Measurements from ENCODE around the gene SEC31B. TPM values are rescaled to one million over a fixed set of nuclear protein-coding genes. Genes with fewer than 3 reads are reported as not detected.

The SEC31B gene
- total and polyA plus RNA-seq, 12 donors: 2.8 to 85.1 (median 8.3) TPM

DNA sequence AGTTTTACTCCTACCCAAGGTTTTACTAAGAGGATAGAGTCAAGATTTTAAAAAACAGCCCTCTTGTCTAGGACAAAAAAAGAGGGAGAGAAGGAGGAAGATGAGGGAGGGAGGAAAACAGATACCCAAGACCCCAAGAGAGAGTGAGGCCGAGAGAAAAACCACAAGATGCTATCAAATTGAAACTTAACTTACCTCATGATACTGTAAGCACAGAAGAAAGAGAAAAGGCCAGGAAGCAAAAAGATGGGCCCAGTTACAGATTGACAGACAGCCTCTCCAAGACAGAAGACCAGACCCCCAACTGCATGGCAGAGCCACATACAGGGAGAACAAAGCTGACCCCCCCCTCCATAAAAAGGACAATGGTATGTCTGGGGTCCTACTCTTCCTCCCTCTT lies 11.4 kb downstream of the SEC31B start:
- Histone ChIP-seq H3K36me3 (replicated peaks in 1 of 2) (peaks cover 0 to 6% of the 10 kb centered on the region in 2 donors), H3K27me3 (no peaks in the 10 kb centered on the region), H3K27ac (no peak overlapping the region), H3K9me3 (replicated peaks in 1 of 3) (no peaks in the 10 kb centered on the region), H3K4me3 (no peak overlapping the region), H3K4me1 (replicated peaks in 1 of 2) (peaks cover 0 to 6% of the 10 kb centered on the region in 2 donors)
- intact Hi-C loops (cut with DNase I): loop anchor here in 1 of 2 donors (5.0 kb wide), 1 partner anchor 71 kb away; no protein-coding TSS in a partner anchor
- 56 to 62% (median 59%) methylated on average over 1 of the region's 1 CpG for WGBS, 4 donors
- TF ChIP-seq, protein P1, sequence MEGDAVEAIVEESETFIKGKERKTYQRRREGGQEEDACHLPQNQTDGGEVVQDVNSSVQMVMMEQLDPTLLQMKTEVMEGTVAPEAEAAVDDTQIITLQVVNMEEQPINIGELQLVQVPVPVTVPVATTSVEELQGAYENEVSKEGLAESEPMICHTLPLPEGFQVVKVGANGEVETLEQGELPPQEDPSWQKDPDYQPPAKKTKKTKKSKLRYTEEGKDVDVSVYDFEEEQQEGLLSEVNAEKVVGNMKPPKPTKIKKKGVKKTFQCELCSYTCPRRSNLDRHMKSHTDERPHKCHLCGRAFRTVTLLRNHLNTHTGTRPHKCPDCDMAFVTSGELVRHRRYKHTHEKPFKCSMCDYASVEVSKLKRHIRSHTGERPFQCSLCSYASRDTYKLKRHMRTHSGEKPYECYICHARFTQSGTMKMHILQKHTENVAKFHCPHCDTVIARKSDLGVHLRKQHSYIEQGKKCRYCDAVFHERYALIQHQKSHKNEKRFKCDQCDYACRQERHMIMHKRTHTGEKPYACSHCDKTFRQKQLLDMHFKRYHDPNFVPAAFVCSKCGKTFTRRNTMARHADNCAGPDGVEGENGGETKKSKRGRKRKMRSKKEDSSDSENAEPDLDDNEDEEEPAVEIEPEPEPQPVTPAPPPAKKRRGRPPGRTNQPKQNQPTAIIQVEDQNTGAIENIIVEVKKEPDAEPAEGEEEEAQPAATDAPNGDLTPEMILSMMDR (IDR thresholded peaks at IDR 0.05): no peak
- no peak for TF ChIP-seq POLR2A (IDR thresholded peaks at IDR 0.05)
- DNase-seq: no peak

- H3K4me3 ChIP-seq: no peak overlapping the region
- H3K9me3 ChIP-seq (replicated peaks in 1 of 3): no peaks in the 10 kb centered on the region
- TF ChIP-seq POLR2A (IDR thresholded peaks at IDR 0.05): no peak
- TF ChIP-seq, protein P1 (IDR thresholded peaks at IDR 0.05): no peak
- 90 to 98% (median 96%) methylated on average over 5 of the region's 5 CpGs for WGBS, 4 donors
- no peak for DNase-seq
- H3K36me3 ChIP-seq (replicated peaks in 1 of 2): peaks cover 0 to 10% of the 10 kb centered on the region in 2 donors
- no peaks in the 10 kb centered on the region for H3K27me3 ChIP-seq
- intact Hi-C loops (cut with DNase I): loop anchor here in 1 of 2 donors (5.0 kb wide), 1 partner anchor 70 kb away; no protein-coding TSS in a partner anchor
- H3K27ac ChIP-seq: no peak overlapping the region
- peaks cover 0 to 6% of the 10 kb centered on the region in 2 donors for H3K4me1 ChIP-seq (replicated peaks in 1 of 2)
Measured at GRCh38 chr10:100507357-100507732, 12.3 kb downstream of the SEC31B start.

- 71 to 81% (median 76%) methylated on average over 5 of the region's 5 CpGs for WGBS, 4 donors
- TF ChIP-seq POLR2A (IDR thresholded peaks at IDR 0.05): no peak
- TF ChIP-seq, protein P1 (IDR thresholded peaks at IDR 0.05): no peak
- intact Hi-C loops (cut with DNase I): loop anchor here in 1 of 2 donors (5.0 kb wide), 1 partner anchor 69 kb away; no protein-coding TSS in a partner anchor
- H3K36me3 ChIP-seq (replicated peaks in 1 of 2): peaks cover 0 to 11% of the 10 kb centered on the region in 2 donors
- no peak overlapping the region for H3K4me3 ChIP-seq
- DNase-seq: peak in 3 of 7 donors; percentile 20 to 42 (median 27)
- H3K9me3 ChIP-seq (replicated peaks in 1 of 3): no peaks in the 10 kb centered on the region
- H3K4me1 ChIP-seq (replicated peaks in 1 of 2): peaks cover 0 to 6% of the 10 kb centered on the region in 2 donors
- no peak overlapping the region for H3K27ac ChIP-seq
- H3K27me3 ChIP-seq: no peaks in the 10 kb centered on the region
Measured at GRCh38 chr10:100506596-100507356, 12.9 kb downstream of the SEC31B start.

DNA sequence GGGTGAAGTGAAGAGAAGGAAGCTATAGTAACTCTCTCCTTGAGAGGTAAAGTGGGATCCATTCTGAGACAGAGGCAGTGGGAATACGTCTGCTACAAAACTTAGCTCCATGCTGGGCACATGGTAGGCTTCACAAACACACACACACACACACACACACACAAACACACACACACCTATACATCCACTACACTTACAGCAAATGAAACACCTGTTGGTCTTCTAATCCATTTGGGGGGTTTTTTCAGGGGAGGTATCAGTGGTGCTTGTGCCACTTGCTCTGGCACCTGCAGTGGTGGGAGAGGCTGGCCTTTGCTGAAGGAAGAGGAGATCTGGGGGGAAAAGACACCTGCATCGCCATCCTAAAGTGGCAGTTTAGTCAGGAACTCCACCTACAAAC lies 14.5 kb downstream of the SEC31B start:
- Histone ChIP-seq H3K27me3 (no peaks in the 10 kb centered on the region), H3K4me3 (no peak overlapping the region), H3K27ac (no peak overlapping the region), H3K9me3 (replicated peaks in 1 of 3) (no peaks in the 10 kb centered on the region), H3K4me1 (replicated peaks in 1 of 2) (peaks cover 0 to 6% of the 10 kb centered on the region in 2 donors), H3K36me3 (replicated peaks in 1 of 2) (peaks cover 0 to 9% of the 10 kb centered on the region in 2 donors)
- 97 to 100% (median 99%) methylated on average over 2 of the region's 2 CpGs for WGBS, 4 donors
- intact Hi-C loops (cut with DNase I): loop anchor here in 1 of 2 donors (5.0 kb wide), 1 partner anchor 68 kb away; no protein-coding TSS in a partner anchor
- DNase-seq: no peak
- no peak for TF ChIP-seq POLR2A (IDR thresholded peaks at IDR 0.05)
- TF ChIP-seq, protein P1 (IDR thresholded peaks at IDR 0.05): no peak
